ENCODE results near the gene STK11. TPM values are rescaled to one million over a fixed set of nuclear protein-coding genes. Genes with fewer than 3 reads are reported as not detected.

The STK11 gene
- total RNA-seq, 4 donors from 2014 or later, result 56.8 to 80.7 (median 60.9) TPM

DNA sequence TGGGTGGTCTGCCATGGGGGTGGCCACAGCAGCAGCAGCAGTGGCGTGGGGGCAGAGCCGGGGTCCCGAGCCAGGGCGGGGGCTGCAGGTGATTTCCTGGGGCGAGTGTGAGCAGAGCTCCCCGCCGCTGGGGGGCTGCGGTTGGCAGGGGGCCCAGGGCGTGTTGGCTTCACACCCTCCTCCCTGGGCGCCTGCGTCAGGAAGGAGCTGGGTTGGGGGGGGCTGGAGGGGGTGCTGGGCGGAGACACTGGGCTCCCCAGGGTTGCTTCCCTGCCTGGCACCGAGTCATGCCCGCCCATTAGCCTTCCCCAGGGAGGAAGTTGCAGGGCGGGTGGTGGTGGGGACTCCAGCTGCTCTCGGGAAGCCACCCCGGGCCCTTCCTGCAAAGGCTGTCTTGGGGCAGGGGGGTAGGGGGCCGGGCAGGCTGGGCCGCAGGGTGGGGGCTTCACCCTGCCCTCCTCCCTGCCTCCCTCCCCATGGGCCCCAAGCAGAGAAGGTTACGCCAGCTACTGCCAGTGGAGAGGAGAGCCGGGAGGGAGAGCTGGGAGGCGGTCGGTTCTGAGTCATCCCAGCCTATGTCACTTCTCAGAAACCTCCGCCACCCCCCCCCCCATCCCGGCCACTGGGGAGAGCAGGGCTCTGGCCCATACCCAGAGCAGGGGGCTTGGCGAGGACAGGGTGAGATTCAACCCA lies 47.4 kb downstream of the STK11 start:
- TF ChIP-seq CTCF (IDR thresholded peaks at IDR 0.05) (peak in 3 of 4 experiments; percentile 30 to 51 (median 35)), POLR2AphosphoS5 (IDR thresholded peaks at IDR 0.05) (peak; percentile 58), POLR2A (IDR thresholded peaks at IDR 0.05) (peak in 1 of 2 donors; percentile 2), EP300 (IDR thresholded peaks at IDR 0.05) (no peak)
- WGBS, 2 donors (ENCODE audit: low coverage in 1 of 2), result no CpG with 5 or more reads among the region's 26 CpGs
- H3K4me3 ChIP-seq, result peak overlapping the region; percentile 11 to 86
- ATAC-seq, result peak; percentile 62
- H3K27ac ChIP-seq, result peak overlapping the region; percentile 70 to 100 (median 100)
- peaks cover 0 to 75% (median 36%) of the 10 kb centered on the region in 3 donors for H3K4me1 ChIP-seq
- H3K9me3 ChIP-seq, result no peaks in the 10 kb centered on the region
- no peaks in the 10 kb centered on the region for H3K27me3 ChIP-seq
- H3K36me3 ChIP-seq, result peaks cover 3 to 53% of the 10 kb centered on the region in 2 donors

- peak; percentile 16 for ATAC-seq
- no peak for TF ChIP-seq POLR2A (IDR thresholded peaks at IDR 0.05)
- peak in 2 of 4 experiments; percentile 9 to 13 for TF ChIP-seq CTCF (IDR thresholded peaks at IDR 0.05)
- peak; percentile 84 for TF ChIP-seq POLR2AphosphoS5 (IDR thresholded peaks at IDR 0.05)
- TF ChIP-seq EP300 (IDR thresholded peaks at IDR 0.05), result no peak
- WGBS, 2 donors (ENCODE audit: low coverage in 1 of 2), result 0% methylated on average over 3 of the region's 23 CpGs; no CpG with 5 or more reads in 1 of the 2 donors
- H3K4me1 ChIP-seq, result peaks cover 0 to 77% (median 39%) of the 10 kb centered on the region in 3 donors
- peaks cover 3 to 57% of the 10 kb centered on the region in 2 donors for H3K36me3 ChIP-seq
- H3K27ac ChIP-seq, result peak overlapping the region; percentile 70 to 100 (median 100)
- H3K4me3 ChIP-seq, result peak overlapping the region; percentile 11 to 86
- no peaks in the 10 kb centered on the region for H3K9me3 ChIP-seq
- H3K27me3 ChIP-seq, result no peaks in the 10 kb centered on the region
Observed at GRCh38 chr19:1253514-1254080, 48.0 kb downstream of the STK11 start.

DNA sequence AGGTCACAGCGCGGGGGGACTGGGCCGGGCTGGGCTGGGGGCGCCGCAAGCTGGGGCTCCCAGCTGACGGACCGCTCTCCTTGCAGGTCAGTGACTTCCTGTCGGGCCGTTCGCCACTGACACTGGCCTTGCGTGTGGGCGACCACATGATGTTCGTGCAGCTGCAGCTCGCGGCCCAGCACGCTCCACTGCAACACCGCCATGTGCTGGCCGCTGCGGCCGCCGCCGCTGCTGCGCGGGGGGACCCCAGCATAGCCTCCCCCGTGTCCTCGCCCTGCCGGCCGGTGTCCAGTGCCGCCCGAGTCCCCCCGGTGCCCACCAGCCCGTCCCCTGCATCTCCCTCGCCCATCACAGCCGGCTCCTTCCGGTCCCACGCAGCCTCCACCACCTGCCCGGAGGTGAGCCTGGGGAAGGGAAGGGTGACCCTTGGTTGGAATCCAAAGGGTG lies 48.5 kb downstream of the STK11 start:
- Histone ChIP-seq H3K9me3 (no peaks in the 10 kb centered on the region), H3K4me1 (peaks cover 0 to 82% (median 43%) of the 10 kb centered on the region in 3 donors), H3K27ac (peak overlapping the region; percentile 70 to 100 (median 100)), H3K36me3 (peaks cover 3 to 57% of the 10 kb centered on the region in 2 donors), H3K27me3 (no peaks in the 10 kb centered on the region), H3K4me3 (peak overlapping the region; percentile 11 to 86)
- ATAC-seq, result no peak
- TF ChIP-seq POLR2AphosphoS5 (IDR thresholded peaks at IDR 0.05), result peak; percentile 31
- TF ChIP-seq POLR2A (IDR thresholded peaks at IDR 0.05), result no peak
- no peak for TF ChIP-seq EP300 (IDR thresholded peaks at IDR 0.05)
- no peak for TF ChIP-seq CTCF (IDR thresholded peaks at IDR 0.05)
- WGBS, 2 donors (ENCODE audit: low coverage in 1 of 2), result no CpG with 5 or more reads among the region's 37 CpGs

DNA sequence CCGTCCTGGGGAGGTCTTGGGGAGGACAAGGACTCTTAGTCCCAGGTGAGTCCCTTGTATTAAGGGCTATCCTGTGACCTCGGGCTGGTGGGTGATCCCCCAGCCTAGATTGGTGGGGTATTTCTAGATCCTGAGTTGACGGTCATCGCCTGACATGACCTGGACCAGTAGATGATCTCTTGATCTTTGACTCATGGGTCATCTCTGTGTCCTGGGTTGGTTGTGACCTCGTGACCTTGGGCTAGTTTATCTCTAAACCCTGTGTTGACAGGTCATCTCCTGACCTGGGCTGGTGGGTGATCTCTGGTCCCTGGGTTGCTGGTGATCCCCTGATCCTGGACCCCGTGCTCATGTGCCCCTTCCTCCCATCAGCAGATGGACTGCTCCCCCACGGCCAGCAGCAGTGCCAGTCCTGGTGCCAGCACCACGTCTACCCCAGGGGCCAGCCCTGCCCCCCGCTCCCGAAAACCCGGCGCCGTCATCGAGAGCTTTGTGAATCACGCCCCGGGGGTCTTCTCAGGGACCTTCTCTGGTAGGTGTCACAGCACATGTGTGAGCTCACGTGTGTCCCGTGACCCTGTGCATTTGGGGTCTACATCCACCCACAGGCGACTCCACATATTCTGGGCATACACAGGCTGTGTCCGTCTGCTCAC lies 49.1 kb downstream of the STK11 start:
- H3K27me3 ChIP-seq, result no peaks in the 10 kb centered on the region
- H3K27ac ChIP-seq, result peak overlapping the region; percentile 70 to 100 (median 100)
- no peak for ATAC-seq
- peak overlapping the region in 1 of 2 donors; percentile 86 for H3K4me3 ChIP-seq
- 60 to 80% methylated on average over 1 of the region's 20 CpGs for WGBS, 2 donors (ENCODE audit: low coverage in 1 of 2)
- H3K36me3 ChIP-seq, result peaks cover 3 to 57% of the 10 kb centered on the region in 2 donors
- H3K4me1 ChIP-seq, result peaks cover 0 to 88% (median 49%) of the 10 kb centered on the region in 3 donors
- no peaks in the 10 kb centered on the region for H3K9me3 ChIP-seq
- TF ChIP-seq CTCF (IDR thresholded peaks at IDR 0.05) (no peak), POLR2AphosphoS5 (IDR thresholded peaks at IDR 0.05) (no peak), POLR2A (IDR thresholded peaks at IDR 0.05) (no peak), EP300 (IDR thresholded peaks at IDR 0.05) (no peak)

Measured in gastroesophageal sphincter (tissue), 4 donors.